PC-9 (cell line): ENCODE data around the gene SUSD2. TPM values are rescaled to one million over a fixed set of nuclear protein-coding genes. Genes with fewer than 3 reads are reported as not detected.

ENCODE experiments used
- BruUV-seq: library from RNA; stranded (reverse); fragments of 400-500 nt; replicated peaks from 2 replicates; lab custom pipeline; 2021; lab: Mats Ljungman, UMichigan
- CTCF ChIA-PET: fragments of 300-600 bp; sonication (Branson Sonifier 250); formaldehyde crosslinking; loops from one replicate; lab custom pipeline; 2022; ENCODE audit warnings: antibody characterized with exemption; lab: Charles Lee
- POLR2A ChIA-PET: fragments of 300-600 bp; sonication (Branson Sonifier 250); formaldehyde crosslinking; loops from one replicate; lab custom pipeline; 2022; ENCODE audit warnings: antibody characterized with exemption; ENCODE audit not compliant: unreplicated experiment; lab: Charles Lee
- DNase-seq, 2 experiments: peaks; one replicate each; pipeline versions ENCODE4 v3.0.0 to v3.0.0-alpha.2; 2015 to 2022; ENCODE audit warnings: mixed read lengths in 1 of 2
- H2AFZ ChIP-seq: fragments of 200-600 bp; sonication (generic); 2 replicates; pipeline ENCODE4 v1.8.1; 2017; ENCODE audit warnings: antibody characterized with exemption
- H3F3A ChIP-seq: fragments of 200-600 bp; sonication (generic); 2 replicates; pipeline ENCODE4 v1.8.1; 2017; ENCODE audit warnings: antibody characterized with exemption, mild to moderate bottlenecking, low read depth; ENCODE audit not compliant: insufficient read depth
- H3K27ac ChIP-seq: fragments of 200-600 bp; sonication (generic); 2 replicates; pipeline ENCODE4 v1.6.1; 2016; ENCODE audit warnings: mixed run types
- H3K27me3 ChIP-seq: fragments of 200-600 bp; sonication (generic); 2 replicates; pipeline ENCODE4 v1.6.1; 2016; ENCODE audit warnings: low read depth, mixed run types; ENCODE audit not compliant: insufficient read depth
- H3K36me3 ChIP-seq: fragments of 200-600 bp; sonication (generic); 2 replicates; pipeline ENCODE4 v1.6.1; 2016; ENCODE audit warnings: low read depth, mixed run types
- H3K4me1 ChIP-seq: fragments of 200-600 bp; sonication (generic); replicated peaks from 2 replicates; pipeline ENCODE4 v1.6.1; 2016; ENCODE audit warnings: mixed run types; ENCODE audit not compliant: insufficient read depth
- H3K4me2 ChIP-seq: fragments of 200-600 bp; sonication (generic); 2 replicates; pipeline ENCODE4 v1.6.1; 2017; ENCODE audit warnings: mixed run types
- H3K4me3 ChIP-seq: fragments of 200-600 bp; sonication (generic); 2 replicates; pipeline ENCODE4 v1.6.1; 2016; ENCODE audit warnings: mixed run types
- H3K79me2 ChIP-seq: fragments of 200-600 bp; sonication (generic); 2 replicates; pipeline ENCODE4 v1.6.1; 2017; ENCODE audit warnings: low read depth, mixed run types
- H3K9me2 ChIP-seq: fragments of 200-600 bp; sonication (generic); 2 replicates; pipeline ENCODE4 v1.8.1; 2017; ENCODE audit warnings: mild to moderate bottlenecking; ENCODE audit not compliant: insufficient read depth
- H3K9me3 ChIP-seq: fragments of 200-600 bp; sonication (generic); 2 replicates; pipeline ENCODE4 v1.8.1; 2016; ENCODE audit warnings: low read depth; ENCODE audit not compliant: insufficient read depth
- H4K20me1 ChIP-seq: fragments of 200-600 bp; sonication (generic); 2 replicates; pipeline ENCODE4 v1.8.1; 2017; ENCODE audit not compliant: insufficient read depth
- CTCF ChIP-seq: fragments of 200-600 bp; sonication (generic); conservative IDR thresholded peaks from 2 replicates; pipeline ENCODE4 v1.6.1; 2017; ENCODE audit warnings: mixed run types, antibody characterized with exemption, mild to moderate bottlenecking, moderate library complexity
- EZH2 ChIP-seq: fragments of 200-600 bp; sonication (generic); IDR thresholded peaks from 2 replicates; pipeline ENCODE4 v1.8.0; 2017; ENCODE audit warnings: antibody characterized with exemption, low read depth
- intact Hi-C: fragments of 100-400 bp; cut with micrococcal nuclease; formaldehyde crosslinking; loops from one replicate; pipeline ENCODE4 v1.10.0; 2022; ENCODE audit not compliant: unreplicated experiment
- total RNA-seq: library from RNA; stranded (reverse); gene quantifications from 2 replicates; pipeline ENCODE4 v1.2.3, GENCODE V29; 2021

Gene SUSD2
- total RNA-seq, 1 experiment from 2014 or later: 5.5 TPM

GRCh38 chr22:24231706-24232105 lies 50.4 kb downstream of the SUSD2 start:
- H3K4me1 ChIP-seq: no peaks in the 10 kb centered on the region
- TF ChIP-seq CTCF (no peak), EZH2 (no peak)

GRCh38 chr22:24232124-24232523 lies 50.8 kb downstream of the SUSD2 start:
- Histone ChIP-seq H3K27me3 (no peaks in the 10 kb centered on the region), H3K9me2 (no peaks in the 10 kb centered on the region), H4K20me1 (no peaks in the 10 kb centered on the region), H3K79me2 (no peaks in the 10 kb centered on the region), H3K36me3 (no peaks in the 10 kb centered on the region), H3K4me2 (no peak overlapping the region), H3K9me3 (no peaks in the 10 kb centered on the region), H2AFZ (no peak overlapping the region), H3K4me3 (no peak overlapping the region), H3K4me1 (no peaks in the 10 kb centered on the region), H3K27ac (no peak overlapping the region), H3F3A (no peaks in the 10 kb centered on the region)
- BruUV-seq: no TSS peak
- no peak for TF ChIP-seq EZH2
- no peak for TF ChIP-seq CTCF
- no peak for DNase-seq
- intact Hi-C loops: no loop called here
- ChIA-PET POLR2A (no interaction called here), CTCF (interaction anchor here (0.5 kb wide), 1 partner anchor 22 kb away, joined by 4 read pairs; no protein-coding TSS in a partner anchor)

More at GRCh38 chr22:24231706-24232105, 50.4 kb downstream of the SUSD2 start:
- Histone ChIP-seq H3F3A (no peaks in the 10 kb centered on the region), H3K9me3 (no peaks in the 10 kb centered on the region), H3K36me3 (no peaks in the 10 kb centered on the region), H3K9me2 (no peaks in the 10 kb centered on the region), H2AFZ (no peak overlapping the region), H3K4me2 (no peak overlapping the region), H3K27ac (no peak overlapping the region), H3K27me3 (no peaks in the 10 kb centered on the region), H3K79me2 (no peaks in the 10 kb centered on the region), H4K20me1 (no peaks in the 10 kb centered on the region), H3K4me3 (no peak overlapping the region)
- BruUV-seq: no TSS peak
- no peak for DNase-seq
- intact Hi-C loops: no loop called here
- ChIA-PET POLR2A (no interaction called here), CTCF (no interaction called here)

GRCh38 chr22:24232725-24233124 lies 51.4 kb downstream of the SUSD2 start:
- Histone ChIP-seq H3K4me1 (no peaks in the 10 kb centered on the region; the same call in 1 of the 2 replicates), H3K9me2 (no peaks in the 10 kb centered on the region), H3K36me3 (no peaks in the 10 kb centered on the region), H3K4me2 (no peak overlapping the region), H3K9me3 (no peaks in the 10 kb centered on the region), H3F3A (no peaks in the 10 kb centered on the region), H4K20me1 (no peaks in the 10 kb centered on the region), H3K27me3 (no peaks in the 10 kb centered on the region), H3K79me2 (no peaks in the 10 kb centered on the region), H2AFZ (no peak overlapping the region), H3K4me3 (no peak overlapping the region), H3K27ac (no peak overlapping the region)
- no peak for TF ChIP-seq EZH2
- no peak for TF ChIP-seq CTCF
- POLR2A ChIA-PET: no interaction called here
- CTCF ChIA-PET: no interaction called here
- BruUV-seq: no TSS peak
- no peak for DNase-seq
- intact Hi-C loops: no loop called here
